Type B pancreatic cell (in vitro differentiated cells): Measurements from ENCODE around the gene GFRA3. TPM values are rescaled to one million over a fixed set of nuclear protein-coding genes. Genes with fewer than 3 reads are reported as not detected.
A peak's percentile ranks its signal among the peaks of the same experiment; 100 is the strongest.
"Not testable (repeated sequence)": the region's sequence is repeated elsewhere in the genome, so short reads cannot be mapped to it uniquely, and the experiment has no call there.

Experiments
- DNase-seq: peaks from one replicate; pipeline ENCODE4 v3.0.0; 2021; ENCODE audit warnings: mixed read lengths; ENCODE audit not compliant: unreplicated experiment; ENCODE audit errors: extremely low spot score
- H3K27ac Mint-ChIP-seq: 2 replicates; pipeline ENCODE4 v1.8.0; 2021; ENCODE audit warnings: mild to moderate bottlenecking, mixed read lengths
- H3K27me3 Mint-ChIP-seq: 2 replicates; pipeline ENCODE4 v1.8.0; 2021; ENCODE audit warnings: mixed read lengths
- H3K36me3 Mint-ChIP-seq: 2 replicates; pipeline ENCODE4 v1.8.0; 2021; ENCODE audit warnings: mixed read lengths
- H3K4me1 Mint-ChIP-seq: one replicate; pipeline ENCODE4 v1.8.0; 2021; ENCODE audit warnings: mixed read lengths; ENCODE audit not compliant: unreplicated experiment
- H3K4me3 Mint-ChIP-seq: 2 replicates; pipeline ENCODE4 v1.8.0; 2021; ENCODE audit warnings: mild to moderate bottlenecking, mixed read lengths
- H3K9me3 Mint-ChIP-seq: 2 replicates; pipeline ENCODE4 v1.8.0; 2021; ENCODE audit warnings: mixed read lengths
- total RNA-seq: library from RNA; stranded (reverse); gene quantifications from 2 replicates; pipeline ENCODE4 v1.2.1, GENCODE V29; 2021; ENCODE audit warnings: low replicate concordance
- TF ChIP-seq, protein P1 (sequence below): fragments of 200-600 bp; sonication (generic); conservative IDR thresholded peaks from 2 replicates; pipeline ENCODE4 v1.5.0; 2021; ENCODE audit warnings: antibody characterized with exemption, mild to moderate bottlenecking

Gene GFRA3
- total RNA-seq, 1 donor from 2014 or later = 1.8 TPM

- TF ChIP-seq, protein P1, sequence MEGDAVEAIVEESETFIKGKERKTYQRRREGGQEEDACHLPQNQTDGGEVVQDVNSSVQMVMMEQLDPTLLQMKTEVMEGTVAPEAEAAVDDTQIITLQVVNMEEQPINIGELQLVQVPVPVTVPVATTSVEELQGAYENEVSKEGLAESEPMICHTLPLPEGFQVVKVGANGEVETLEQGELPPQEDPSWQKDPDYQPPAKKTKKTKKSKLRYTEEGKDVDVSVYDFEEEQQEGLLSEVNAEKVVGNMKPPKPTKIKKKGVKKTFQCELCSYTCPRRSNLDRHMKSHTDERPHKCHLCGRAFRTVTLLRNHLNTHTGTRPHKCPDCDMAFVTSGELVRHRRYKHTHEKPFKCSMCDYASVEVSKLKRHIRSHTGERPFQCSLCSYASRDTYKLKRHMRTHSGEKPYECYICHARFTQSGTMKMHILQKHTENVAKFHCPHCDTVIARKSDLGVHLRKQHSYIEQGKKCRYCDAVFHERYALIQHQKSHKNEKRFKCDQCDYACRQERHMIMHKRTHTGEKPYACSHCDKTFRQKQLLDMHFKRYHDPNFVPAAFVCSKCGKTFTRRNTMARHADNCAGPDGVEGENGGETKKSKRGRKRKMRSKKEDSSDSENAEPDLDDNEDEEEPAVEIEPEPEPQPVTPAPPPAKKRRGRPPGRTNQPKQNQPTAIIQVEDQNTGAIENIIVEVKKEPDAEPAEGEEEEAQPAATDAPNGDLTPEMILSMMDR = no peak
- Mint-ChIP-seq H3K9me3 (no peaks in the 10 kb centered on the region), H3K36me3 (no peaks in the 10 kb centered on the region), H3K27me3 (peaks cover 17% of the 10 kb centered on the region), H3K4me1 (peaks cover 3% of the 10 kb centered on the region), H3K27ac (no peak overlapping the region), H3K4me3 (no peak overlapping the region)
- no peak for DNase-seq
Measured at GRCh38 chr5:138263581-138263980, 10.8 kb downstream of the GFRA3 start.

GRCh38 chr5:138258704-138259292 is 15.6 kb downstream of the GFRA3 start:
- Mint-ChIP-seq H3K4me3 (no peak overlapping the region), H3K36me3 (no peaks in the 10 kb centered on the region), H3K9me3 (no peaks in the 10 kb centered on the region), H3K4me1 (peaks cover 3% of the 10 kb centered on the region), H3K27ac (no peak overlapping the region), H3K27me3 (peaks cover 17% of the 10 kb centered on the region)
- DNase-seq = no peak
- TF ChIP-seq, protein P1 = no peak

- no peaks in the 10 kb centered on the region for H3K36me3 Mint-ChIP-seq
- TF ChIP-seq, protein P1 = no peak
- H3K27me3 Mint-ChIP-seq = peaks cover 21% of the 10 kb centered on the region
- H3K4me1 Mint-ChIP-seq = peaks cover 3% of the 10 kb centered on the region
- no peaks in the 10 kb centered on the region for H3K9me3 Mint-ChIP-seq
- DNase-seq = no peak
- no peak overlapping the region for H3K4me3 Mint-ChIP-seq
- H3K27ac Mint-ChIP-seq = no peak overlapping the region
Measured at GRCh38 chr5:138257583-138257982, 16.8 kb downstream of the GFRA3 start.

- no peak for DNase-seq
- TF ChIP-seq, protein P1 = no peak
- no peak overlapping the region for H3K27ac Mint-ChIP-seq
- H3K9me3 Mint-ChIP-seq = no peaks in the 10 kb centered on the region
- H3K4me1 Mint-ChIP-seq = no peaks in the 10 kb centered on the region
- H3K36me3 Mint-ChIP-seq = no peaks in the 10 kb centered on the region
- no peak overlapping the region for H3K4me3 Mint-ChIP-seq
- peaks cover 11% of the 10 kb centered on the region for H3K27me3 Mint-ChIP-seq
Measured at GRCh38 chr5:138252944-138253343, 21.5 kb downstream of the GFRA3 start.

DNA sequence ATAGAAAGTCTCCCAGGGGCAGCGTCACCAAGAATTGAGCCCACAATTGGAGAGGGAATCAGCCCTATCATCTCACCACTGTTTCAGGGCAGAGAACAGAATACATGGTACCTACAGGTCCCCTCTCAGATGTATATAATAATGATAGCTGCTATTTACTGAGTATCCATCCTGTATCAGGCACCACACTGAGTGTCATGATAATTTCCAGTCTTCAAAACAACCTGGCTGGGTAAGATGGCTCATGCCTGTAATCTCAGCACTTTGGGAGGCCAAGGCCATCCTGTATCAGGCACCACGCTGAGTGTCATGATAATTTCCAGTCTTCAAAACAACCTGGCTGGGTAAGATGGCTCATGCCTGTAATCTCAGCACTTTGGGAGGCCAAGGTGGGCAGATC is 26.6 kb downstream of the GFRA3 start:
- H3K4me1 Mint-ChIP-seq = peaks cover 15% of the 10 kb centered on the region
- H3K36me3 Mint-ChIP-seq, H3K4me3 Mint-ChIP-seq: not testable (repeated sequence)

DNA sequence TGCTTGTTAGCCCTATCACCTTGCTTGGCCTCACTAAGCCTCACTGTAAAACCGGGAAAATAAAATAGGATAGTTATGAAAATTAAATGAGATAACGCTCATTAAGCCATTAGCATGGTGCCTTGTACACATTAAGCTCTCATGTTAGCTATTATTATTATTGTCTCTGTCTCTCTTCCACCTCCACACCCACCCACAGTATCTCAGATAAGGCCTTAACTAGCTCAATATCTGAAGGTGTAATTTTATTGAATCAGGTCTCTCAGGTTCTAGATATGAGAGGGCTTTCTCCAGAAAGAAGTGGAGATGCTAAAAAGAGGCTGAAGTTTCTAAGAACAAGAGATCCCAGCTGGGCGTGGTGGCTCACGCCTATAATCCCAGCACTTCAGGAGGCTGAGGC is 27.6 kb downstream of the GFRA3 start:
- Mint-ChIP-seq H3K36me3 (no peaks in the 10 kb centered on the region), H3K9me3 (no peaks in the 10 kb centered on the region), H3K27me3 (peaks cover 33% of the 10 kb centered on the region), H3K27ac (peak overlapping the region; percentile 44), H3K4me1 (peaks cover 19% of the 10 kb centered on the region), H3K4me3 (no peak overlapping the region)
- TF ChIP-seq, protein P1 = no peak
- DNase-seq = no peak

More for the DNA sequence above, 26.6 kb downstream of the GFRA3 start:
- H3K9me3 Mint-ChIP-seq, H3K27ac Mint-ChIP-seq, DNase-seq: not testable (repeated sequence)
- H3K27me3 Mint-ChIP-seq = peaks cover 28% of the 10 kb centered on the region
